ENCODE data around the gene FXR2. TPM values are rescaled to one million over a fixed set of nuclear protein-coding genes. Genes with fewer than 3 reads are reported as not detected.

The FXR2 gene
- total and polyA plus RNA-seq, 9 of the 15 experiments (the other 6 are each of a cell fraction or from before 2014, with no cell fraction given) = 2.0 to 49.3 (median 24.5) TPM

DNA sequence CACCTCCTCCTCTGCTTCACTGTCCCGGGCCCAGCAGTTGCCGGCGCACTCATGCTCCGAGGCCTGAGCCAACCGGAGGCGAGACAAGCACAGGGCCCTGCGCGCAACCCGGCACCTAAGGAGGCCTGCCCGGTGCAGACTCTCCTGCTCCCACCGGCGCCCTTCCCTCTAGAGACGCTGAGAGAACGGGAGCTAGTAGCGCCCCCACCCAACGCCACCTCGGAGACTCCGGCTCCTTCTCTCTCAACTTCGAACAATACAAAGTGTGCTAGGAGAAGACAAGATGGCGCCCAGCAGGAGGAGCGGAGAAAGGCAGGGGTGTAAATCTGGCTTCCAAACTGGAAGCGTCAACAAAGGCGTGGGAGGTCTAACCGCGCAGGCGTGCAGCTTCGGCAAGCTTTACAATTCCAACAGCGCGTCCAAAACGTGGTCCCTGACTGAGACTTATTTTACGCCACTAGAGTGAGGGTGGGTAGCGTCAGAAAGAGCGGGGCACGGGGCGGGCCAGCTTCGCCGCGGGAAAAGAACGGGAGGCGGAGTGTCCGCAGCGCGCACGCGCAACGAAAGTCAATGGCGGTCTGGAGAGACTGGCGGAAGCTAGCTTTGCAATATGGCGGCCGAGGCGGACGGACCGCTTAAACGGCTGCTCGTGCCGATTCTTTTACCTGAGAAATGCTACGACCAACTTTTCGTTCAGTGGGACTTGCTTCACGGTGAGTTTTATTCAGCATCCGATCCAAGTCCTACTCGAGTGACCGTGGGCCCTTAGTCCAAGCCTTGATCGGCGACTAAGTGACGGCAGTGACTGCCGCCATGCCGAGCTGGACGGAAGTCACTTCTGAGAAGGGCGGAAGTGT is 31.2 kb downstream of the FXR2 start, which contains the start of gene MPDU1 (continued):
- TF ChIP-seq, protein P1, sequence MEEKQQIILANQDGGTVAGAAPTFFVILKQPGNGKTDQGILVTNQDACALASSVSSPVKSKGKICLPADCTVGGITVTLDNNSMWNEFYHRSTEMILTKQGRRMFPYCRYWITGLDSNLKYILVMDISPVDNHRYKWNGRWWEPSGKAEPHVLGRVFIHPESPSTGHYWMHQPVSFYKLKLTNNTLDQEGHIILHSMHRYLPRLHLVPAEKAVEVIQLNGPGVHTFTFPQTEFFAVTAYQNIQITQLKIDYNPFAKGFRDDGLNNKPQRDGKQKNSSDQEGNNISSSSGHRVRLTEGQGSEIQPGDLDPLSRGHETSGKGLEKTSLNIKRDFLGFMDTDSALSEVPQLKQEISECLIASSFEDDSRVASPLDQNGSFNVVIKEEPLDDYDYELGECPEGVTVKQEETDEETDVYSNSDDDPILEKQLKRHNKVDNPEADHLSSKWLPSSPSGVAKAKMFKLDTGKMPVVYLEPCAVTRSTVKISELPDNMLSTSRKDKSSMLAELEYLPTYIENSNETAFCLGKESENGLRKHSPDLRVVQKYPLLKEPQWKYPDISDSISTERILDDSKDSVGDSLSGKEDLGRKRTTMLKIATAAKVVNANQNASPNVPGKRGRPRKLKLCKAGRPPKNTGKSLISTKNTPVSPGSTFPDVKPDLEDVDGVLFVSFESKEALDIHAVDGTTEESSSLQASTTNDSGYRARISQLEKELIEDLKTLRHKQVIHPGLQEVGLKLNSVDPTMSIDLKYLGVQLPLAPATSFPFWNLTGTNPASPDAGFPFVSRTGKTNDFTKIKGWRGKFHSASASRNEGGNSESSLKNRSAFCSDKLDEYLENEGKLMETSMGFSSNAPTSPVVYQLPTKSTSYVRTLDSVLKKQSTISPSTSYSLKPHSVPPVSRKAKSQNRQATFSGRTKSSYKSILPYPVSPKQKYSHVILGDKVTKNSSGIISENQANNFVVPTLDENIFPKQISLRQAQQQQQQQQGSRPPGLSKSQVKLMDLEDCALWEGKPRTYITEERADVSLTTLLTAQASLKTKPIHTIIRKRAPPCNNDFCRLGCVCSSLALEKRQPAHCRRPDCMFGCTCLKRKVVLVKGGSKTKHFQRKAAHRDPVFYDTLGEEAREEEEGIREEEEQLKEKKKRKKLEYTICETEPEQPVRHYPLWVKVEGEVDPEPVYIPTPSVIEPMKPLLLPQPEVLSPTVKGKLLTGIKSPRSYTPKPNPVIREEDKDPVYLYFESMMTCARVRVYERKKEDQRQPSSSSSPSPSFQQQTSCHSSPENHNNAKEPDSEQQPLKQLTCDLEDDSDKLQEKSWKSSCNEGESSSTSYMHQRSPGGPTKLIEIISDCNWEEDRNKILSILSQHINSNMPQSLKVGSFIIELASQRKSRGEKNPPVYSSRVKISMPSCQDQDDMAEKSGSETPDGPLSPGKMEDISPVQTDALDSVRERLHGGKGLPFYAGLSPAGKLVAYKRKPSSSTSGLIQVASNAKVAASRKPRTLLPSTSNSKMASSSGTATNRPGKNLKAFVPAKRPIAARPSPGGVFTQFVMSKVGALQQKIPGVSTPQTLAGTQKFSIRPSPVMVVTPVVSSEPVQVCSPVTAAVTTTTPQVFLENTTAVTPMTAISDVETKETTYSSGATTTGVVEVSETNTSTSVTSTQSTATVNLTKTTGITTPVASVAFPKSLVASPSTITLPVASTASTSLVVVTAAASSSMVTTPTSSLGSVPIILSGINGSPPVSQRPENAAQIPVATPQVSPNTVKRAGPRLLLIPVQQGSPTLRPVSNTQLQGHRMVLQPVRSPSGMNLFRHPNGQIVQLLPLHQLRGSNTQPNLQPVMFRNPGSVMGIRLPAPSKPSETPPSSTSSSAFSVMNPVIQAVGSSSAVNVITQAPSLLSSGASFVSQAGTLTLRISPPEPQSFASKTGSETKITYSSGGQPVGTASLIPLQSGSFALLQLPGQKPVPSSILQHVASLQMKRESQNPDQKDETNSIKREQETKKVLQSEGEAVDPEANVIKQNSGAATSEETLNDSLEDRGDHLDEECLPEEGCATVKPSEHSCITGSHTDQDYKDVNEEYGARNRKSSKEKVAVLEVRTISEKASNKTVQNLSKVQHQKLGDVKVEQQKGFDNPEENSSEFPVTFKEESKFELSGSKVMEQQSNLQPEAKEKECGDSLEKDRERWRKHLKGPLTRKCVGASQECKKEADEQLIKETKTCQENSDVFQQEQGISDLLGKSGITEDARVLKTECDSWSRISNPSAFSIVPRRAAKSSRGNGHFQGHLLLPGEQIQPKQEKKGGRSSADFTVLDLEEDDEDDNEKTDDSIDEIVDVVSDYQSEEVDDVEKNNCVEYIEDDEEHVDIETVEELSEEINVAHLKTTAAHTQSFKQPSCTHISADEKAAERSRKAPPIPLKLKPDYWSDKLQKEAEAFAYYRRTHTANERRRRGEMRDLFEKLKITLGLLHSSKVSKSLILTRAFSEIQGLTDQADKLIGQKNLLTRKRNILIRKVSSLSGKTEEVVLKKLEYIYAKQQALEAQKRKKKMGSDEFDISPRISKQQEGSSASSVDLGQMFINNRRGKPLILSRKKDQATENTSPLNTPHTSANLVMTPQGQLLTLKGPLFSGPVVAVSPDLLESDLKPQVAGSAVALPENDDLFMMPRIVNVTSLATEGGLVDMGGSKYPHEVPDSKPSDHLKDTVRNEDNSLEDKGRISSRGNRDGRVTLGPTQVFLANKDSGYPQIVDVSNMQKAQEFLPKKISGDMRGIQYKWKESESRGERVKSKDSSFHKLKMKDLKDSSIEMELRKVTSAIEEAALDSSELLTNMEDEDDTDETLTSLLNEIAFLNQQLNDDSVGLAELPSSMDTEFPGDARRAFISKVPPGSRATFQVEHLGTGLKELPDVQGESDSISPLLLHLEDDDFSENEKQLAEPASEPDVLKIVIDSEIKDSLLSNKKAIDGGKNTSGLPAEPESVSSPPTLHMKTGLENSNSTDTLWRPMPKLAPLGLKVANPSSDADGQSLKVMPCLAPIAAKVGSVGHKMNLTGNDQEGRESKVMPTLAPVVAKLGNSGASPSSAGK (IDR thresholded peaks at IDR 0.05) = peak; percentile 98
- TF ChIP-seq MAFK (IDR thresholded peaks at IDR 0.05; ENCODE audit: low read length) = no peak
- no peak for TF ChIP-seq HNRNPK (IDR thresholded peaks at IDR 0.05; ENCODE audit: low read depth, low read length, poor library complexity, severe bottlenecking)
- TF ChIP-seq ETV6 (IDR thresholded peaks at IDR 0.05; ENCODE audit: borderline replicate concordance in 1 of 2, low read depth in 2 of 2, low read length in 1 of 2) = no peak
- no peak; the same call in 1 of the 2 replicates for TF ChIP-seq ETV6 (CRISPR knock-in tag; IDR thresholded peaks at IDR 0.05; ENCODE audit: borderline replicate concordance)
- TF ChIP-seq LCOR (CRISPR knock-in tag; IDR thresholded peaks at IDR 0.05) = peak; percentile 67; the same call in 1 of the 2 replicates
- TF ChIP-seq ZNF124 (CRISPR knock-in tag; IDR thresholded peaks at IDR 0.05) = no peak
- no peak for TF ChIP-seq ARID2 (IDR thresholded peaks at IDR 0.05)
- TF ChIP-seq ZNF263 (CRISPR knock-in tag; IDR thresholded peaks at IDR 0.05; ENCODE audit: borderline replicate concordance) = no peak; the same call in 1 of the 2 replicates
- peak; percentile 98 for TF ChIP-seq ZNF592 (IDR thresholded peaks at IDR 0.05)

Data from K562 (cell line).